DMS53 treated with DMSO at 0.1 percent for 48 hours (cell line): Measurements from ENCODE around the gene BBC3.
"Not testable (repeated sequence)": the region's sequence is repeated elsewhere in the genome, so short reads cannot be mapped to it uniquely, and the experiment has no call there.

Experiments
- DNase-seq: peaks from one replicate; lab custom pipeline; 2025; ENCODE audit not compliant: unreplicated experiment; lab: John Stamatoyannopoulos, UW

BBC3 gene

DNA sequence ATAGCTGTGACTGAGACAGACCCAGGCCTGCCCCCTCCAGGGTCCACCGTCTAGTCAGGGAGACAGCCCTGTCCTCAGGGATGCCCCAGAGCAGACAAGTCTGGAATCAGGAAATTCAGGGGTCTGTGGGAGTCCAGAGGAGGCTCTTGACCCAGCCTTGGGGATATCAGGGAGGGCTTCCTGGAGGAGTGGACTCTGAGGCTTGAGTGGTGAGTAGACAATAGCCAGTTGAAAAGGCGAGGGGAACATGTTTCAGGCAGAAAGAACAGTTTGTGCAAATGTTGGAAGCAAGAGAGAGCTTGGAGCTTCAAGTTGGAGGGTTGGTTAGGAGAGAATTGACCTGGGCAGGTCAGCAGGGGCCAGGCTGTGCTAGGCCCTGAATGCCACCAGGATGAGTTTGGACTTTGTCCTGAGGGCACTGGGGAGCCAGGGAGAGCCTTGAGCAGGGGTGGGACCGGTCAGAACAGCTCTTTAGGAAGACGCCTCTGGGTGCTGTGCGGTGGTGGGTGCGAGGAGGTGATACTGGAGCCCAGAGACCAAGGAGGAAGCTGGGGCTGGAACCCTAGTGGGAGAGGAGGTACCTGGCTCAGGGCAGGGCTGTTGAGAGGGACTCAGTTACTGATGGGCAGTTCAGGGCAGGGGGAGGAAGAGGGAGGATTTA is 28.0 kb upstream of the BBC3 start:
- DNase-seq: no peak

DNA sequence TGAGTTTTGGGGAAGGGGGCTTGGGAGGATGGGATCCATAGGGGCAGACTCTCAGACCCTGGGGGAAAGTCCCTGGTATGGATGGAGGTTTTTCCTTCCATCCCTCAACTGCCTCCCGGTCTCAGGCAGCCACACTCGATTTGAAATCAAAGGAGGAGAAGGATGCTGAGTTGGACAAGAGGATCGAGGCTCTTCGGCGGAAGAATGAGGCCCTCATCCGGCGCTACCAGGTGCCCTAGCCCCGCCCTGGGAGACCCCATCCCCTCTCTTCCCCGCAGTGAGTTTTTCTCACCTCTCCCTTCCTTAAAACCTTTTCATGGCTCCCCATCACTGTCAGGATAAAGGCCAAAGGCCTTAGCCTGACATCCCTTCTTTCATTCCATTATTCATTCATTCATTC is 27.4 kb upstream of the BBC3 start:
- no peak for DNase-seq

DNA sequence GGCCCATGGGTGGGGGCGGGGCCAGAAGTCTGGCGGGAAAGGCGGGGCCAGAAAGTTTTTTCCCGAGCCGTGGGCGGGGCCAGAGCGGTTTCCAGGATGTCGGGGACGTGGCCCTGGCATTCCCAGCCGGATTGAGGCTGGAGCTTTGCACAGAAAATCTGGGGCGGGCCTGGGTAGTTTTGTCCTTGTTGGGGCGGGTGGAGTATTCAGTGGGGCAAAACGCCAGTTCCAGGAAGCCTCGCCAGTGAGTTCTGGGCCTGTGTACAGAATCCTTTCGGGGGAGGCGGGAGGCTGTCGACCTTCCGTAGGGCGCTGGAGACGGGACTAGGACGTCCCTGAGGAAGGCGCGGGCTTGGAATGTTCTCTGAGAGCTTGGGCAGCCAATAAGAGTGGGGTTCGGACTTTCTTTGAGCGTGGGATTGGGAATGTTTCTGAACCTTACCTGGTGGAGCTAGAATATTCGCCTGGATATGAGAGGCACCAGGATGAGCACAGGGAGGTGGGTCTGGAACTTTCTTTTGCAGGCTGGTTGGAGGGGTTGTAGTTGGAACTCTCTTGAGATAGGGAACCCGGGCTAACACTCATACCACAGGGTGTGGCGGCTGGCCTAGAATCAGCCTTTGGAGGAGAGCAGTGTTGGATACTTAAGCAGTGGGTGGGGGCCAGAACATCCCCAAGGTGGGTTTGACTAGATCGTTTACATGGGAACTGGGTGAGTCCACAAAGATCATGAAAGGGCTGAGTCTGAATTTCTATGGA is 26.6 kb upstream of the BBC3 start:
- no peak for DNase-seq

DNA sequence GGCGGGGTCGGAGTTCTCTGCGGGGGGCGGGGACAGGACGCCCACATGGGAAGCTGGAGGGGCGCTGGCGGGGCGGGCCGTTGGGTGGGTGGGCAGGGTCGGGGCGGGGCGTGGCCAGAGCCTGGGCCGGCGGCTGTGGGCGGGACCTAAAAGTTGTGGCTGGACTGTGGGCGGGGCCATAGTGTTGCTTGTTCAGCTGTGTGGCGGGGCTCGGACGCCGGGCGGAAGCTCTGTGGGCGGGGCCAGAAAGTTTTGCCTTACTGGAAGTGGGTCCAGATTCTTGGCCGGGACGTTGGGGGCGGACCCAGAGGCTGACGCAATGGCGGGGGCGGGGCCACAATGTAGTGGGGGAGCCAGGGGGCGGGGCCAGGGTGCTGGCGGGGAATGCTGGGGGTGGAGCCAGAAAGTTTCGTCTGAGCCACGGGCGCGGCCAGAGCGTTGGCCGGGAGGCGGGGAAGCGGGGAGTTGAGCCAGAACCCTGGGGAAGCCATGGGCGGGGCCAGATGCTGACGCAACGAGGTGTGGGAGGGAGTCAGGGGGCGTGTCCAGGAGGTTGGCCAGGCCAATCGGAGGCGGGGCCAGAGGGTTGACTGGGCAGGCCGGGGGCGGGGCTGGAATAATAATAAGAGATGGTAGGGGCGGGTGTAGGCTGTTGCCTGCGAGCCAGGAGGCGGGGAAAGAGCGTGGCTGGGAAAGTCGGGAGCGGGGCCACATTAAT is 25.9 kb upstream of the BBC3 start:
- peak; percentile 99 for DNase-seq

DNA sequence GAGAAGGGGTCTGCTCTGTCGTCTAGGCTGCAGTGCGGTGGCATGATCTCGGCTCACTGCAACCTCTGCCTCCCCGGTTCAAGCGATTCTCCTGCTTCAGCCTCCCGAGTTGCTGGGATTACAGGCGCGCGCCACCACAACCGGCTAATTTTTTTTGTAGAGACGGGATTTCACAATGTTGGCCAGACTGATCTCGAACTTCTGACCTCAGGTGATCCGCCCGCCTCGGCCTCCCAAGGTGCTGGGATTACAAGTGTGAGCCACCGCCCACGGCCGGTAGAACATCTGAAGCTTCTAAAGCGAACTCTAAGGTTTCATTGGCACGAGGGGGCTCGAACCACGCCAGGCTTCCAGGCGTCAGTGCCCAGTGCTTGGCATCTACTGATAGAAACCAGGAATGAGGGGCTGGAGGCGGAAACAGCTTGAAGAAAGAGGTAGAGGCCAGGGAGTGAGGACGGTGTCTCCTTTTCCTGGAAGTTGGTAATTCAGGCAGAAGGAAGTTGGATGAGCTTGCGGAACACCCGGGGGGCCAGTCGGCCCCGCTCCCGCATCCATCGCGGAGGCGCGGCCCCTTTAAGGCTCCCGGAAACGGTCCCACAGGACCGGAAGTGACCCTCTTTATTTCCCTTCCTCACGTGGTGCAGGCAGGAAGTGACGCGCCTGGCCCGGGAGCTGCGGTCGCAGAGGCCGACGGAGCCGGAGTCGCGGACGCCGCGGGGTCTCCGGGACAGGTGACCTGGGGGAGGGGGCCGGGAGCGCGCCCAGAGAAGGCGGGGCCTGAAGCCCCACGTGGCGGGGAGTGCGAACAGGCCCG is 25.1 kb upstream of the BBC3 start, which contains the start of gene CCDC9:
TSS of gene CCDC9 (plus strand) at position 647 of the 814 bp plus-strand sequence. CDS start 1,876 bp downstream, outside the sequence.
- peak; percentile 97 for DNase-seq

DNA sequence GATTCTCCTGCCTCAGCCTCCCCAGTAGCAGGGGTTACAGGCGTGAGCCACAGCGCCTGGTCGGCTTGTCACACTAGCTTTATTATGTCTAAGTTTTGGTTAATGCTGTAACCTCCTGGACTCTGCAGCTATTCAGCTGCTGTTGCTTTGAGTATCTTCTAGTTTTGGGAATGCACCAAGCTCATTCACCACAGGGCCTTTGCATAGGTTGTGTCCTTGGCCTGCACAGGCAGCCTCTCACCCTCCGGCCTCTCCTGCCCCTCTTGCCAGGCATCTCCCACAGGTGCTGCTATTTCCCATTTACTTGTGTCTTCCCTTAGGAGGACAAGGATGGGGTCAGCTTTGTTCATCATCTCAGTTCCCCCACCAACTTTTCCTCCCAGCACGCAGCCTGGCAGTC is 23.0 kb upstream of the BBC3 start:
- no peak for DNase-seq

DNA sequence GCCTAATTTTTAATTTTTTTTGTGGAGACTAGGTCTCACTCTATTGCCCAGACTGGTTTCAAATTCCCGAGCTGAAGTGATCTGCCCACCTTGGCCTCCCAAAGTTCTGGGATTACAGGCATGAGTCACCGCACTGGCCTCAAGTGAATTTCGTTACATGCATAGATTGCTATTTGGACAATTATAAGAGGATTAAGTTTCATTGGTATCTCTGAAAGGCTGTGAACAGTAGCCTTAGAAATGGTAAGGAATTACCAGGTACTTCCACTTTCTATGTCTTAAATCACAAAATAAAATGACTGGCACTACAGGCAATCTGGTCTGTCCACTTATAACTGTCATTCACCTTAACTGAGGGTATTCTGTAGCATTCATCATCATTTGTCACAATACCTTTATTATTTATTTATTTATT is 22.5 kb upstream of the BBC3 start:
- no peak for DNase-seq

DNA sequence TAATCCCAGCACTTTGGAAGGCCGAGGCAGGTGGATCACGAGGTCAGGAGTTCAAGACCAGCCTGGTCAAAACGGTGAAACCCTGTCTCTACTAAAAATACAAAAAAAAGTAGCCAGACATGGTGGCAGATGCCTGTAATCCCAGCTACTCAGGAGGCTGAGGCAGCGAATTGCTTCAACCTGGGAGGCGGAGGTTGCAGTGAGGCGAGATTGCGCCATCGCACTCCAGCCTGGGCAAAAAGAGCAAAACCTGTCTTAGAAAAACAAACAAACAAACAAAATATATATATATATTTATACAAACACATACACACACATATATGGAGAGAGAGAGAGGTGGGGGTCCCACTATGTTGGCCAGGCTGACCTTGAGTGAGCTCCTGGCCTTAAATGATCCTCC is 22.0 kb upstream of the BBC3 start:
- DNase-seq: not testable (repeated sequence)

DNA sequence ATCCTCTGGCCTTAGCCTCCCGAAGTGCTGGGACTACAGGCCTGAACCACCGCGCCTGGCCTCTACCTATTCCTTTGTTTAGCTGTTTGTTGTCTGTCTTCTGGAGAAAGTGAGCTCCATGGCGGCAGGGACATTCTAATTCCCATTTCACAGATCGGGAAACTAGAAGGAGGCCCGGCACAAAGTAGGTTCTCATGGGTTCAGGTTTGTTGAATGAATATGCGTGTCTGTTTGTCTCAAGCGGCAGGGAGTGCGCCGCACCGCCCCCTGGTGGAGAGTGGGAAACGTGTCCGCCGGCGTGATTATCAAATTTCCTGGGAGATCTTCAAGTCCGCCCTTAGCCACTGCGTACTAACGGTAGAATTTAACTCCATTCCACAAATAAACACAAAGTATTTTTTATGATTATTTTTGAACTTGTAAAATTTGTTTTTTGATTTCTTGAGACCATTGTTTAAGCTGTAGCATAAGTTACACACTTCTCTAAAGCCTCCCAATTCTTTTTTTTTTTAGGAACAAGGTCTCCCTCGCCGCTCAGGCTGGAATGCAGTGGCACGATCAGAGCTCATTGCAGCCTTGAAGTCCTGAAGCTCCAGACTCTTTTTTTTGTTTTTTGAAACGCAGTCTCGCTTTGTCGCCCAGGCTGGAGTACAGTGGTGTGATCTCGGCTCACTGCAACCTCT is 16.4 kb upstream of the BBC3 start:
- peak; percentile 60 for DNase-seq

DNA sequence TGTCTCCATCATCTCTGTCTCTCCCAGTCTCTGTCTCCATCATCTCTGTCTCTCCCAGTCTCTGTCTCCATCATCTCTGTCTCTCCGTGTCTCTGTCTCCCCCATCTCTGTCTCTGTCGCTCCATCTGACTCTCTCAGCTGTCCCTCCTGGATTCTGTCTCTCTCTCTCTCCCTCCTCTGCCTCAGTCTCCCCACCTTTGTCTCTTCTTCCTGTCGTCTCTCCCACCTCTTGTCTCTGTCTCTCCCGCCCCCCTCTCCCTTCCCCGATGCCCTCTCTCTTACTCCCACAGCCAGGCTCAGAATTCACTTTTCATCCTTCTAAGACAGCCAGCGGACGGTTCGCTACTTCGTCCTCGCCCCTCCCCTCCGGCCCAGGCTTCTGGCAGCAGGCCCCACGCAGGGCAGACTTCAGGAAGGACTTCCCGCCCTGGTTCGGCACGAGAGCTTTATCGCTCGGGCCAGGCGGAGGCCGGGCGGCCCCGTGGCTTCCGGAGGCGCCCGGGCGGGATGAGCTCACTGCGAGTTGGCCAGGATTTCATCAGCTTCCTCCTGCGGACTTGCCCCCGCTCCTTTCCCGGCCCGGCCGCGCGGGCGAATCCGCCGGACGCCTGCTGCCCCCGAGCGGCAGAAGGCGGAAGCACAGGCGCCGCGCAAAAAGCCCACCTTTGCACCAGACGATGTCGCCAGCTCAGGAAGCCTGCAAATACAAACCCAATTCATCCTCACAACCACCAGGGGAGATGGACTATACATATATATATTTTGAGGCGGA is 13.0 kb upstream of the BBC3 start:
- peak; percentile 92 for DNase-seq

DNA sequence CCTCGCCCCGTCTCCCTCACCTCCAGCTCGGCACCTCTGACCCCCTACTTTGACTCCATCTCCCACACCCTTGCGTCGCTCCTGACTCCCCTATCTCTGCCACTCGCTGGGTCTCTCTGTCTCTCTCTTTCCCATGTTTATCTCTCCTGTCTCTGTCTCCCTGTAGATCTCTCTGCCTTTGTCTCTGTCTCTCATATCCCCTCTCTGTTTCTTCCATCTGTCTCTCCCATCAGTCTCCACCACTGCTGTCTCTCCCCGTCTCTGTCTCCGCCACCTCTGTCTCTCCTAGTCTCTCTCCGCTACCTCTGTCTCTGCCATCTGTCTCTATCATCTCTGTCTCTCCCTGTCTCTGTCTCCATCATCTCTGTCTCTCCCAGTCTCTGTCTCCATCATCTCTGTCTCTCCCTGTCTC is 12.4 kb upstream of the BBC3 start:
- DNase-seq: peak; percentile 23

DNA sequence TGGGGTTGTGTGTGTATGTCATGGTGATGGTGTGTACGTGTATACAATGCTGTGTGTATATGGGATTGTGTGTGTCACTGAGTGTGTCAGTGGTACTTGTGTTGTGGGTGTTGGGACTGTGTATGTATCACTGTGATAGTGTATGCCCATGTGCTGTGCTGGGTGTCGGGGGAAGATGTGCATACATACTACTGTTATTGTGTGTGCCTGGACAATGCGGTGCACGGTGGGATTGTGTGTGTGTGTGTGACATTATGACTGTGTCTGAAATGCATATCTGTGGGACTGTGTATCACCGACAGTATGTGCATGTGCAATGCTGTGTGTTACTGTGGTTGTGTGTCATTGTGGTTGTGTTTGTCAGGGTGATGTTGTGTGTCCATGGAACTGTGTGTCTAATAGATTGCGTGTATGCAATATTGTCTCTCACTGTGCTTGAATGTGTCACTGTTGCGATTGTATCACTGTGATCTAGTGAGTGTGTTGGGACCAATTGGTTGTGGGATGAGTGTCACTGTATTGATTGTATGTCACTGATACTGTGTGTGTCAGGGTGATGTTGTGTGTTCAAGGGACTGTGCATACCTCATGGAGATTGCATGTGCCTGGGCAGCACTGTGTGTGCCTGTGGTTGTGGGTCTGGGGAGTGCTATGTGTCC is 11.0 kb upstream of the BBC3 start:
- no peak for DNase-seq

DNA sequence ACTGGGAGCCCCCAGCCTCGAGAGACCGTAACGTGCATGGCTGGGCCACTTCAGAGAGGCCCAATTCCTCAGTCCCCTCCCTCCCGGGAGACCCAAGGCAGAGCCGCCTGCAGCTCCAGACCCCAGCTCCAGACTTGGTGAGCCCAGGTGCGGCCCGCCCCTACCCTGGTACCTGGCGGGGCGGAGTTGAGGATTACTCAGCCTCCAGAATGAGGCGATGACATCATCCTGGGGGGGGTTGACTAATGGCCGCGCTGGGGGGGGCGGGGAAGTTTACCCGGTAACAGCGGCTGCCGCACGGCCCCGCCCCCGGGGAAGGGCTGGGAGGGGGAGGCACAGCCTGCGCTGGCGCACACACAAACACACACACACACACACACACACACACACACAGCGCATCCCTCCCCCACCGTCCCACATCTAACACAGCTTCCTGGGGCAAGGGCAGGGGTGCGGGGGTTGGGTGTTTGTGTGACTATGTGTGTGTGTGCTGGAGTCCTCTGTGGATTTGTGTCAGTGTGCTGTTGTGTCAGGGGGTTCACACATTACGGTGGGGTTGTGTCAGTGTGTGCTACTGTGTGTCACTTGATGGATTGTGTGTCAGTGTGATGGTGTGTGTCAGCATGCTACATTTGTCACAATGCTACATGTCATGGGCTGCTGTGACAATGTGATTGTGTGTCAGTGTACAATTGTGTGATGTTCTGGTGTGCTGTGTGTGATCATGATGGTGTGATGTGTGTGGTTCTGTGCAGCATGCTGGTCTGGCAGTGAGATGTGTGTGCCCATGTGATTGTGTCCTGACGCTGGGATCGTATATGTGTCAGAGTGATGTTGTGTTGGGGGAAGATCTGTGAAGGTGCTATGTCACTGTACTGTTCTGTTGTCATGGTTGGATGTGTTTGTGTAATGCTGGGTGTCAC is 10.3 kb upstream of the BBC3 start:
- peak; percentile 76 for DNase-seq

DNA sequence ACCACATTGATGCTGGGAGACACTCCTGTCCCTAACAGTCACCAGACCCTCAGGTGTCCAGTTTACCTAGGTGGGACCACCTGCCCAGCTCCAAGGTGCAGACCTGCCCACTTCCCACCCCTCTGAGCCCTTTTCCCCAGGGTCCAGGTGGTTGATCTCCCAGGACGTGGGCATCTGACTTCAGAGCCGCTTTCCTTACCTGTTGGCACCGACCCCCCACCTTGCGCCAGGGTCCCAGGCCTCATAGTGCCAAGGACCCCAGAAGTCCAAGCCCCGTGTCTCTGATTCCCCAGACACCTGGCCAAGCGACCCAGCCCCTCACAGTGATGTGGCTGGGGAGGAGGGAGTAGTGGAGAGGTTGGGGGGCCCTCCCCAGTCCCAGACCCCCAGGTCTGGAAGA is 9.6 kb upstream of the BBC3 start:
- DNase-seq: no peak

DNA sequence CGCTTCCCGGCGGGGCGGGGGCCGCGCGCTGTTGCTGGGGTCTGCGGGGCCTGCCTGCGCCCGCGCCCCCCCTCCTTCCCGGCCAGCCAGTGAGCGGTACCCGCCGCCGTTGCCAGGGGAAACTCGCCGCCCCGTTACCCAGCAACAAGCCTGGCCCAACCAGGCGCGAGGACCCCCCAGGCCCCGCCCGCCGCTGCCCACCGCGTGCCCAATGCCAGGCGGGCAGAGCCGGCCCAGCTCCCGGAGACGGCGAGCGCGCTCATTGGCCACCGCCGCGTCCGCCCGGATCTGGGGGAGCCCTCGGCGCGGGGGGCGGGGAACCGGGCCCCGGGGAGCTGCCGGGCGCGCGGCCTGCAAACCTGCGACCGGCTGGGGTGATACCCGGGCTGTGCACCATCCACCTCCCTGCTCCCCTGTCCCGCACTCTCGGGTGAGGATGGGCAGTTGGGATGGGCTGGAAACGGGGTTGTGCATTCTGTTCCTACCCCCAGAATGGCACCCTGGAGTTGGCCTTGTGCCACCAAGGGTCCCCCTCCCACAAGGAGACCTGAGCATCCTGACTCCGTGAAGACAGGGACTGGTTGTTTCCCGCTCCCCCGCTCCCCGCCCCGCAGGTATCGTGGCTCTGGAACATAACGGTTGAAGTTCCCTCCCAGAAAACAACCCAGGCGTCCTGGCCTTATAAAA is 8.8 kb upstream of the BBC3 start:
- DNase-seq: peak; percentile 33

DNA sequence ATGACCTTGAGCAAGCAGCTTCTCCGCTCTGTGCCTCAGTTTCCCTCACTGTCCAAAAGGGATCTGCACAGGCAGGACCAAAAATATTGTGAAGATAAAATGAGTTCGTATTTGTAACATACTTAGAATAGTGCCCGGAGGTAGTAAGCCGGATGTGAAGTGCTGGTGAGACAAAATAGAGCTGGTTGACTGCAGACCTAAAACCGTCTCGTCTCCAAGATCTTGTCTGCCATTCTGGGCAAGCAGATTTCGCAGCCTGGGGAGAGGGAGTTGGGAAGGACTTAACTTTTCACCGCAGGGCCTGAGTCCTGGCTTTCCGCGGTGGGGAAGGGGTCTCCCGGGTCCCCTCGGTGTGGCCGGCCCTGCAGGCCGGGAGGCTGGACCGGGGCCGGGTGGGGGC is 8.2 kb upstream of the BBC3 start:
- no peak for DNase-seq

DNA sequence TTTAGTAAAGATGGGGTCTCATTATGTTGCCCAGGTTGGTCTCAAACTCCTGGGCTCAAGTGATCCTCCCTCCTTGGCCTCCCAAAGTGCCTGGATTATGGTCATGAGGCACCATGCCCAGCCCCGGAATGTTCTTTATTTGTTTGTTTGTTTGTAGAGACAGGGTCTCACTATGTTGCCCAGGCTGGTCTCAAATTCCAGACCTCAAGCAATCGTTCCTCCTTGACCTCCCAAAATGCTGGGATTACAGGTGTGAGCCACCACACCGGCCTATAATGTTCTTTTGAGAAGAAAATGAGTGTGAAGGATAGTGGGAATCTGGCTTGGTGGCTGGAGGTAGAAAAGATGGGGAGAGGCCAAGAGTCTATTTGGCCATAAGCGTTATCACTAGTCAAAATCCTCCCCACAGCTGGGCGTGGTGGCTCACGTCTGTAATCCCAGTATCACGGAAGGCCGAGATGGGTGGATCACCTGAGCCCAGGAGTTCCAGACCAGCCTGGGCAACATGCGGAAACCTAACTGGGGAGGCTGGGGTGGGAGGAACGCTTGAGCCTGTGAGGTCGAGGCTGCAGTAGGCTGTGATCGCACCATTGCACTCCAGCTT is 5.2 kb upstream of the BBC3 start:
- no peak for DNase-seq
